ENCODE data around the gene FAM83C.

Gene FAM83C

GRCh38 chr20:35283441-35284266 is 8.6 kb downstream of the FAM83C start:
- no peak for DNase-seq

GRCh38 chr20:35281506-35282101 is 10.6 kb downstream of the FAM83C start:
- no peak for DNase-seq

- no peak for DNase-seq
Measured at GRCh38 chr20:35280523-35280922, 11.7 kb downstream of the FAM83C start.

- DNase-seq = no peak
Measured at GRCh38 chr20:35279533-35280174, 12.6 kb downstream of the FAM83C start.

- no peak for DNase-seq
Measured at GRCh38 chr20:35279040-35279439, 13.2 kb downstream of the FAM83C start.

GRCh38 chr20:35277531-35278395 is 14.5 kb downstream of the FAM83C start, which contains the start of gene MMP24OS:
MMP24OS (minus strand) TSS chr20:35278122; CDS start chr20:35277929, 193 bp downstream.
- peak; percentile 96 for DNase-seq

- no peak for DNase-seq
Measured at GRCh38 chr20:35277127-35277526, 15.1 kb downstream of the FAM83C start.

GRCh38 chr20:35276408-35276807 is 15.8 kb downstream of the FAM83C start:
- no peak for DNase-seq

GRCh38 chr20:35275741-35276251 is 16.4 kb downstream of the FAM83C start:
- DNase-seq = no peak

GRCh38 chr20:35274172-35275092 is 17.8 kb downstream of the FAM83C start:
- DNase-seq = no peak

- DNase-seq = no peak
Measured at GRCh38 chr20:35273449-35274171, 18.6 kb downstream of the FAM83C start.

GRCh38 chr20:35271904-35272303 is 20.3 kb downstream of the FAM83C start:
- no peak for DNase-seq

- DNase-seq = no peak
Measured at GRCh38 chr20:35271073-35271882, 20.9 kb downstream of the FAM83C start.

- no peak for DNase-seq
Measured at GRCh38 chr20:35270021-35270902, 22.0 kb downstream of the FAM83C start.

GRCh38 chr20:35269055-35269781 is 23.0 kb downstream of the FAM83C start:
- peak; percentile 62 for DNase-seq

- no peak for DNase-seq
Measured at GRCh38 chr20:35267092-35267491, 25.1 kb downstream of the FAM83C start.

- no peak for DNase-seq
Measured at GRCh38 chr20:35264755-35265154, 27.5 kb downstream of the FAM83C start.

All from activated CD4-positive, alpha-beta T cell treated with anti-CD3 and anti-CD28 coated beads, Interleukin-2, Interleukin-6, amounts not matched to agents 100 ng/mL and 50 ng/mL, durations not matched to agents 16 hours and 8 hours (primary cell).